SU-DHL-6 (cell line): ENCODE results near the gene OR5B21.

Source experiments
- H2AFZ ChIP-seq: fragments of 200-600 bp; sonication (generic); 2 replicates; pipeline ENCODE4 v1.6.1; 2014; ENCODE audit warnings: low read depth, mild to moderate bottlenecking, moderate library complexity, mixed read lengths, antibody characterized with exemption, low read length; ENCODE audit not compliant: severe bottlenecking
- H3F3A ChIP-seq: fragments of 200-600 bp; shearing (Covaris generic); 2 replicates; pipeline ENCODE4 v1.6.0; 2016; ENCODE audit warnings: antibody characterized with exemption, mild to moderate bottlenecking; ENCODE audit not compliant: insufficient read depth
- H3K27ac ChIP-seq: fragments of 200-600 bp; sonication (generic); 2 replicates; pipeline ENCODE4 v1.5.1; 2016; ENCODE audit warnings: low read depth, mild to moderate bottlenecking, low read length, moderate library complexity, mixed read lengths
- H3K27me3 ChIP-seq: fragments of 200-600 bp; sonication (generic), shearing (Covaris generic); 2 replicates; pipeline ENCODE4 v1.6.0; 2014; ENCODE audit warnings: mild to moderate bottlenecking, low read length
- H3K36me3 ChIP-seq: fragments of 200-600 bp; sonication (generic); 2 replicates; pipeline ENCODE4 v1.6.1; 2014; ENCODE audit warnings: mild to moderate bottlenecking, low read length, mixed read lengths
- H3K4me2 ChIP-seq: fragments of 300-600, 200-600 bp; shearing (Covaris generic), sonication (generic); 2 replicates; pipeline ENCODE4 v1.6.0; 2014; ENCODE audit warnings: low read length, low read depth, mild to moderate bottlenecking; ENCODE audit not compliant: poor library complexity, severe bottlenecking
- H3K4me3 ChIP-seq: fragments of 200-600 bp; sonication (generic); 2 replicates; pipeline ENCODE4 v1.5.1; 2014; ENCODE audit warnings: antibody characterized with exemption, low read length, mild to moderate bottlenecking, mixed read lengths; ENCODE audit not compliant: insufficient read depth, poor library complexity, severe bottlenecking
- H3K79me2 ChIP-seq: fragments of 200-600 bp; sonication (generic); 2 replicates; pipeline ENCODE4 v1.6.1; 2014; ENCODE audit warnings: mild to moderate bottlenecking, low read length, moderate library complexity; ENCODE audit not compliant: insufficient read depth
- H3K9ac ChIP-seq: fragments of 200-600 bp; sonication (generic); 2 replicates; pipeline ENCODE4 v1.7.0; 2014; ENCODE audit warnings: mild to moderate bottlenecking, low read length
- H3K9me2 ChIP-seq: fragments of 200-600 bp; sonication (generic); replicated peaks from 2 replicates; pipeline ENCODE4 v1.6.1; 2014; ENCODE audit warnings: low read length; ENCODE audit not compliant: insufficient read depth
- H3K9me3 ChIP-seq: fragments of 200-600 bp; sonication (generic); 2 replicates; pipeline ENCODE4 v1.6.1; 2014; ENCODE audit warnings: low read length, mixed read lengths; ENCODE audit not compliant: insufficient read depth
- H4K20me1 ChIP-seq: fragments of 200-600 bp; sonication (generic); 2 replicates; pipeline ENCODE4 v1.6.1; 2014; ENCODE audit warnings: low read depth, mild to moderate bottlenecking, antibody characterized with exemption, low read length, moderate library complexity, mixed read lengths
- CTCF ChIP-seq: fragments of 200-600 bp; sonication (generic); IDR thresholded peaks from one replicate; pipeline ENCODE4 v1.5.1; 2017; ENCODE audit warnings: antibody characterized with exemption, mild to moderate bottlenecking, low read length, moderate library complexity; ENCODE audit not compliant: insufficient read depth, poor library complexity, severe bottlenecking
- EZH2phosphoT487 ChIP-seq: fragments of 200-600 bp; sonication (generic), shearing (Covaris generic); conservative IDR thresholded peaks from 2 replicates; pipeline ENCODE4 v1.6.1; 2018; ENCODE audit warnings: mild to moderate bottlenecking, antibody characterized with exemption, low read length, moderate library complexity, mixed read lengths

OR5B21 gene

GRCh38 chr11:58508005-58508404, at the start of gene OR5B21:
TSS of gene OR5B21 (minus strand) at chr11:58508105. CDS start at chr11:58508105, 0 bp downstream.
- Histone ChIP-seq H3K9me2 (no peaks in the 10 kb centered on the region), H3K4me3 (no peak within 1 kb of the TSS), H3F3A (no peaks in the 10 kb centered on the region), H4K20me1 (no peaks in the 10 kb centered on the region), H3K9ac (no peak within 1 kb of the TSS), H3K79me2 (no peaks in the 10 kb centered on the region), H3K36me3 (no peaks in the 10 kb centered on the region), H3K27me3 (no peaks in the 10 kb centered on the region), H3K9me3 (no peaks in the 10 kb centered on the region), H2AFZ (no peak within 1 kb of the TSS), H3K27ac (no peak within 1 kb of the TSS), H3K4me2 (no peak within 1 kb of the TSS)
- no peak for TF ChIP-seq EZH2phosphoT487
- no peak for TF ChIP-seq CTCF

- Histone ChIP-seq H3K27me3 (no peaks in the 10 kb centered on the region), H3K9ac (no peak overlapping the region), H3K9me3 (no peaks in the 10 kb centered on the region), H3K27ac (no peak overlapping the region), H3F3A (peaks cover 10% of the 10 kb centered on the region), H3K36me3 (peaks cover 85% of the 10 kb centered on the region), H4K20me1 (peaks cover 4% of the 10 kb centered on the region; the same call in 1 of the 2 replicates), H2AFZ (no peak overlapping the region), H3K9me2 (no peaks in the 10 kb centered on the region), H3K4me3 (no peak overlapping the region), H3K79me2 (peaks cover 8% of the 10 kb centered on the region), H3K4me2 (no peak overlapping the region)
- TF ChIP-seq CTCF (no peak), EZH2phosphoT487 (no peak)
Measured at GRCh38 chr11:58549644-58550043, 41.7 kb upstream of the OR5B21 start.

GRCh38 chr11:58546841-58547240, 38.9 kb upstream of the OR5B21 start:
- Histone ChIP-seq H3K9ac (no peak overlapping the region), H4K20me1 (no peaks in the 10 kb centered on the region), H3K9me2 (no peaks in the 10 kb centered on the region), H3K4me2 (no peak overlapping the region), H3K79me2 (no peaks in the 10 kb centered on the region; the same call in 1 of the 2 replicates), H3K27ac (no peak overlapping the region), H3K36me3 (peaks cover 84% of the 10 kb centered on the region), H2AFZ (no peak overlapping the region), H3K9me3 (no peaks in the 10 kb centered on the region), H3K27me3 (no peaks in the 10 kb centered on the region), H3K4me3 (no peak overlapping the region), H3F3A (peaks cover 20% of the 10 kb centered on the region)
- TF ChIP-seq EZH2phosphoT487 (no peak), CTCF (no peak)
